ENCODE data around the gene AIM2.

AIM2 gene

DNA sequence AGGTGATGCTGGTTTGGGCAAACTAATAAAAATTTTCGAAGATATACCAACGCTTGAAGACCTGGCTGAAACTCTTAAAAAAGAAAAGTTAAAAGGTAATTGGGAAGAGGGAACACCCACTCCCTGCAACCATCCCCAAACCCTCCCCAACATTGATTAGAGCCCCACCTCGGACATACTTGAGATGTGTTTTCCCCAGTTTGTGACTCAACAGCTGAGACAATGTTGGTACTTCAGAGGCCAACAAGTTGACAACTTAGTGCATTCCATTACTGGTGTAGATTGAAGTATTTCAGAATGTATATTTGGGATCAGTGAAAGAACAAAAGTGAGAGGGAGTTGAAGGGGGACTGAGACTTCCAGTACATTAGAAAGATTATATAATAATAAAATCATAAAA lies 61.7 kb downstream of the AIM2 start:
- peak; percentile 30 for DNase-seq (ENCODE audit: low read depth)

GRCh38 chr1:159014003-159014571 lies 62.5 kb downstream of the AIM2 start:
- DNase-seq (ENCODE audit: low read depth): no peak

DNA sequence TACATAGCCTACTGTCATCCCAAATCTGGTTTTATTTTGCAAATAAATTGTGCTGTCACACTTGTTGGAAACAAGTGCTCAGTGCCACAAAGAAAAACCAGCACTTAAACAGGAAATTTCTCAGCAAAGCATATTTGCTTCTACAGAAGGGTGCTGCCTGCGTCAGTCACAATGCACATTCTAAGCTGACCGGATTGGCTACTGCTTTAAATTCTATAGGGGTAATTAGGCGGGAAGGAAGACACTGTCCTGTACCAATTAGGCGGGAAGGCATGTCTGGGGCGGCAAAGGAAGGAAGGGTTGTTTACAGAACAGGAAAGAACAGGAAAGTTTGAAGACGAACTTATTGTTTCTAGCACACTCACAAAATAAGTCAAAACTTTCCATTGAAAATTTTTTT lies 64.1 kb downstream of the AIM2 start:
- DNase-seq (ENCODE audit: low read depth): peak; percentile 50

All from iris pigment epithelial cell (primary cell).